NCI-H1930 (cell line): ENCODE results near the gene KMO.

ENCODE experiments used
- DNase-seq, 2 experiments: peaks; one replicate each; lab custom pipeline; 2025; lab: John Stamatoyannopoulos, UW

The KMO gene

DNA sequence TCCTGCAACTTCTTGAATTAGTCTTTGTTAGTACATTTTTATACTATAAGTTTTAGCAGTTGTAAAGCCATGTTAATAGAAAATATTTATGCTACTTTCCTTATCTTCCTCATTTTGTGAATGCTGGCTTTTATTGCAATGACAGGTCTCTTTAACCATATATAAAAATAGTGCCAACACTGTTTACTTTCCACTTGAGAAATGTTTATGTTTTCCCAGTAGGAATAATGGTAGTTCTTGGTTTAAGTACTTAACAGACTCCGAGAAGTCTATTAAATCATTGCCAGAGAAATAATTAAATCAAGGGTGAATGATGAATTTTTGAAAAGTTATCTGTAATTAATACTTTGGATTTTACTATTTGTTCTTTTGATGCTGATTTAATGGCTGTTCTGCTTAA, 98.3 kb downstream of the KMO start:
- no peak for DNase-seq

DNA sequence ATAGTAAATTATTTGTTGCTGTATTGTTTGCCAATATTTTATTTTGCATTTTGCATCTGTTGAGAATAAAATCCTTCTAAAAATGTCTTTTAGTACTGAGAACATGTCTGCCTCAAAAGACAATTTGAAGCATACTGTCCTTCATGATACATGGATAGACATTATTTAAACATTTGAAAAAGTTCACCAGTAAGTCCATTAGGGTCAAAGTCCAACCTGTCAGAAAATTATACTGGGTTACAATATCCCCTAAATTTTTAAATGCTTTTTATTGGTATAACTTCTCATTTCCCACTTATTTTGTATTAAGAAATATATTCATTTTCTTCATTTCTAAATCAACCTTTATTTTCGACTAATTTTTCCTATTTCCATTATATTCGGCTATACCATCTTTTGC, 98.7 kb downstream of the KMO start:
- DNase-seq: no peak

DNA sequence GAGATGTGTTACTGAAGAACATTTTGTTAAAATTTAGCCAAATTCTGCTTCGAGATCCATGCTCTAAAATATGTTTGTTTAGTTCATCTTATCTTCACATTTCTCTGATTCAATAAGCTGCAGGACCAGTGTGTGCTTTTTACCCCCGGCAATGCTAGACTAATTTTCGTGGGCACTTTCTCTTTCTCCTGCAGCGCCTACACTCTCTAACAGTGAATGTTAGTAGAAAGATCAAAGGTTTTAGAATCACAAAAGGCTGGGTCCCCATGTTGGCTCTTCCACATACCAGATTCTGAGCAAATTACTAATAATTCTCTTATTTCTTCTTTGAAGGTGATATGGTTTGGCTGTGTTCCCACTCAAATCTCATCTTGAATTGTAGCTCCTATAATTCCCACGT, 99.5 kb downstream of the KMO start:
- DNase-seq: no peak

DNA sequence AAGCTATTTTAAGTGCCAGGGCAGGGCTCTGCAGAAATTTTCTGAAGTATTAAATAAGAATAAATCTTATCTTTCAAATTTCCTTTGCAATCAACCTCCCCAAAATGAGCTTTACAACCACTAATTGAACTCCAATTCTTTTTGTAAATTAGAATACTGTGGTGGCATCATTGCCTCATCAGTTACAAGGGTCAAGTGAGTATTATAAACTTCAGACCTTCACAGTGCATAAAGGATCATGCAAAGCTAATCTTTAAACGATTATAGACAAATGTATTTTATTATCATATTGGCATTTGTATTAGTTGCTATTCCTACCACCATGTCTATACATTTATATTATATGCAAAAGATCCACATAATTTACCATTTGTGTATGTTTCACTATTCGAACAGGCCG, 100.8 kb downstream of the KMO start:
- no peak for DNase-seq

DNA sequence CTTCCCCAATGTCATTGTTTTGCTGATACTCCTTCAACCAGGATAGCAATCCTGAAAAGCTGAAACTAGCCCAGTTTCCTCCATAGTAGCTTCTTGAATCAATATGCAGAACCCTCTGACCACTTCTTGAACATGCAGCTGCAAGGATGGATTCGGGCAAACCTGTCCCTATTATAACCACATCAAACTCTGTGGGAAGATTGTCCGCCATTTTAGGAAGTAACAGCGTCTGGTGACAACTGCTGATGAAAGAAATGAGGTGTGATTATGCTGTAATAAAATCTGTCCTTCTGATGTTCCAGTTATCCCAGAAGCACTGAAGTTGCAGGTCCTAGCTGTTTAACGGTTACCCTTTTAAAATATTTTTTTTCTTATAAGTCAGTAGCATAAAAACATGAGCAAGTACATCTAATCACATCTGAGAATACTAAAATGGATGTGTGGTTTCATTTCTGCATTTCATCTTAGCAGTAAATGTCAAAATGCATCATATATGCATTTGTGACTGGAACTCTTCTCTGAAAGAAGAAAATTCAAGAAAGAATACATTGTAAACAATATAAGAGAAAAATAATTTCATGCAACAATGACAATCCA, 103.5 kb downstream of the KMO start:
- no peak for DNase-seq

DNA sequence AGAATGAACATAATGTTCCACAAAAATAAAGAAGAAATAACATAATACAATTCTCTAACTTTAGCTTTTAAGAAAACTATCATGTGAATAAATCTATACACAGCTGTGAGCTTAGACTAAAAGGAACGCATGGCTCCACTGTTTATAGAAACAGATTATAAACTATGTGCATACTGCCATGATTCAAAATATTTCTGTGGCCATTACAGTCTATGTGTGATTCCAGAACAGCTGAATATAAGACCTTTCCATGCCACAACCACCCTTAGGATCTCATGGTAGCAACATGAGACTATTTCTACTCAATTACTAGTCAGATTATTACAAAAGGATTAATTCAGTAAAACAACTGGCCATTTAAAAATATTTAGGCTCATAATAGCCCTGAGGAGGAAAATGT, 104.1 kb downstream of the KMO start:
- no peak for DNase-seq

DNA sequence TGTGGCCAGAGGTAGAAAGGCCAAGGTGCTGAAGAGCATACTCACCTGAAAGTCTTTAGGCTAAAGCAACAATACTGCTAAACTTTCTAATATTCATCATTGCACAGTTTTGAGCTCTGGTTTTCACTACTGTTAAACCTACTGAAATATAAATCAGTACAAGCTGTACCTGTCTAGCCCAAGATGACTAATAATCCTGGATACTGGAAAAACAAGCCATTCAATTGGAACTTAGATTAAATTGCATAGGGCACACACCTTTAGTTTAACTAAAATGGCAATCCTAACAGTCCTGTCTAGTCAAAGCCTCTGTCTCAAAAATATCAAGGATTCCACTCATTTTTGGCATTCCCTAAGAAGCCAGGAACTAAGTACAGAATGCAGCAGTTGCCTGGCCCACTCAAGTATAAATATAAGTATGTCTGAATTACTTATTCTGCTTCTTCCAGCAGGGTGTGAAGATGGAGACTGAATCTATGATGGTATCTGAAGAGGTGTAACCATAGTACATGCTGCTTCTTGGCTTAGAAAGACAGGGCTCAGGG, 104.9 kb downstream of the KMO start:
- DNase-seq: no peak

DNA sequence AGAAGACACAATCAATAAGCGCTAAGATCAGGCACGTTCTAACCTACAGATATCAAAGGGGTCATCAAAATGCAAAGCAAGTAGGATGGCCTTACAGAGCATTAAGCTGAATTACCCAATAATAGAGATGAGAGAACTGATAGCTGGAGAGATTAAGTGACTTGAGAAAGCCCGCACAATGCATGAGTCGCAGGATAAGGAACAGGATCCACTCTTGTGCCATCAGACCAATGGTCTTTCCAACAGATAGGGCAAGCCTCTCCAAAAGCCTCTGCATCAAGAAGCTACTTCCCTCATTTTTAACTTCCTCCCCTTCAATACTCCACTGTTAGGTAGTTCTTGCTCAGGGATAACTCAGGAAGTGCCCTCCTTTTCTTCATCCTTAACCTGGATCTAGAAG, 105.4 kb downstream of the KMO start:
- DNase-seq: no peak

DNA sequence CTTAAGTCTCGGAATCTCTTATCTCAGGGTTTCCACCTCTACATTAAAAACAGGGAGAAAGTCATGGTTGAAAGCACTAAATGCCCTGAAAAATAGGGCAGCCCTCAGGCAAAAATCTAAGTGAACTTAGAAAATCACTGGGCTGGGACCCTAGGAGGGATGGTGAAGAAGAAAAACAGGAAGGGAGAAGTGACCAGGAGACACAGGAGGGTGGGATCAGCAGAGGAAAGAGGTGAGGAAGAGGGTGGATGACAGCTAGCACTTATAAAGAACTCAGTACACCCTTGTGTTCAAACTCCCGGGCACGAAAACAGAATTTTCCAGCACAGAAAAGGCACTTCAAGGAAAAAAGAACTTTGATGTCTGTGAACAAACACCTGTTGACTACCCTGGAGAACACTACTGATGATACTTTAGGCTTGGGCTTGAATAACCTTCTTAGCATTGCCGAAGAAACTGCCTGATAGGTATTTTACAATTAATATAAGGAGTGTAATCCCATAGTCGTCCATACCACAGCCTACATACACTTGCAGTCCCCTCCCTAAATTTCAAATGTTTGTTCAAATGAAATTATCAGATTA, 106.0 kb downstream of the KMO start:
- DNase-seq: no peak

DNA sequence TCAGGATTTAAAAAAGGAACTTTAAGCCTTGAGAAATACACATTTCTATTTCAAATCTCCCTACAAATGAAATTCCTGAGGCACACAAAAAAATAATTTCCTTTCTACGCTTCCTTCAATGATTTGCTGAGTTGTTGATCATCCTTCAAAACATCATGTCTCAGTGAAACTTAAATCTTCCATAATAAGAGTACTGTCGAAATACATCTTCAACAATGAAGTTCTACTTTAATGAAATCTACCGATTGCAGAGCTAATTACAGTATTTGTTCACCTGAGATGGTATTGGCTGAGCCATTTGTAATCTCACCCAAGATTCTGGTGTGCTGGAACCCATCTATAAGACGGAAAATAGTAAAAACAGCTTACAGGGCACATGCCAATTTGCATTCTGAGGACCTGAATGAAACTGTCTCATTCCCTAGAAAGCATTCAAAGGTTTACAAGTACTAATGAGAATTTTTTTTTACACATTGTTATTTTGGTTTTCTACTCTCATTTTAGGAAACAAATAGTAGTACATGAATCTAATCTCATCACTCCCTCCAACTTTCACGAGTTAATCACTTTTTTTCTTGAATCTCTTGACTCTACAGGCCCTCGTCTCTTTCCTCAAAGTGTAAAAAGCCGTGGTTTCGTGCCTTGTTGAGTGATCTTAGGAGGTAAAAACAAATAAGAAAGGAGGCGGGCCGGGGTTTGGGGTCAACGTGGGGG, 106.9 kb downstream of the KMO start:
- no peak for DNase-seq

DNA sequence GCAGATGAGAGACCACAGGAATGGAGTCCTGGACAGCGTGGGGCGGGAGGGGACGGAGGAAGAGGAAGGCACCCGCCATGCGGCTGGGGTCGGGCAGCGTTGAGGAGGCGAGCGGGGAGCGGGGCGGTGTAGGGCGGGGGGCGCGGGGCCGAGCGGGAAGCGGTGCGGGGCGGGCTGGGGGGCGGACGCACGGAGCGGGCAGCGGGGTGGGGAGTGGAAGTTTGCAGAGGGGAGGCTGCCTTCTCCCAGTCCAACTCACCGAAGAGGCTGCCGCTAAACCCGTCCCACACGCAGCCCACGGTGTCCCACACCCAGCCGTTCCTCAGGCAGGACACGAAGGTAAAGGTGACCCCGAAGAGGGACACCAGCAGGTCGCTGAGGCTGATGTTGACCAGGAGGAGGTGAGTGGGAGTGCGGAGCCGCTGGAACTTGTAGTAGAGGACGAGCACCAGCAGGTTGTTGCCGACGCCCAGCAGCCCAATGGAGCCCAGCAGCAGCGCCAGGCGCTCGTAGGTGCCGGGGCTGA, 107.5 kb downstream of the KMO start:
- DNase-seq: peak; percentile 27 to 57

DNA sequence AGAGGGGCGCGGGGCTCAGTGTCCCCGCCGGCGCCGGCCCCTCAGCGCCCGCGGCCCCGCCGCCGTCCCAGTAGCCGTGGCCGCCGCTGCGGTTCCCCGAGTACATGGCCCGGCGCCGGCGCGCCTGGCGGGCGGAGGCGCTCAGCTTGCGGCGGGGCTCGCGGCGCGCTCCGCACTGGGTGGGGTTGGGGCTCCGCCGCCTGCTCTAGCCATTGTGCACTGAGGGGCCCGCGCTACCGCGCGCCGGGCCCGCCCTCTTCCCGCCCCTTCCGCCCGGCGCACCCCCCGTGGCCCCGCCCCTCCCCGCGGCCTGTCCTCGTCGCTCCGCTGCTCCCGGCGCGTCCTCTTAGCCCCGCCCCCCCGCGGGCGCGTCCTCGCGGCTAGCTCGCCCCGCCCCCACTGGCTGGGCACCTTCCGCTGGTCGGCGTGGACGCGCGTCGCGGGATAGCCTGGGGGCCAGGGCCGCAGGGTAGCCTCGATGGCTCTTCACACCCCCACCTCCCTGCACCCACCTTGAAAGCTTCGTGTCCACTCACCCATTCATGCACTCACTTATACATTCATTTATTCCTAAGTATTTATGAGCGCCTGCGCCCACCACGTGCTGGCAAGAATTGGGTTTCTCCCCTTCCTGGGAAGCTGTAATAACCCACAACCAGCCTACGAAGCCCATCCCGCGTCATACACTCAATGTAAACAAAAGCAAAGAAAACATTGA, 108.1 kb downstream of the KMO start, which contains the start of the genes CHML and OPN3:
Gene CHML (minus strand): TSS at position 221 of the 718 bp plus-strand sequence. CDS start 4,603 bp downstream, outside the sequence.
Gene OPN3 (minus strand): TSS at position 221 of the 718 bp plus-strand sequence. CDS start 115 bp downstream, at position 106.
- peak; percentile 83 to 96 for DNase-seq

DNA sequence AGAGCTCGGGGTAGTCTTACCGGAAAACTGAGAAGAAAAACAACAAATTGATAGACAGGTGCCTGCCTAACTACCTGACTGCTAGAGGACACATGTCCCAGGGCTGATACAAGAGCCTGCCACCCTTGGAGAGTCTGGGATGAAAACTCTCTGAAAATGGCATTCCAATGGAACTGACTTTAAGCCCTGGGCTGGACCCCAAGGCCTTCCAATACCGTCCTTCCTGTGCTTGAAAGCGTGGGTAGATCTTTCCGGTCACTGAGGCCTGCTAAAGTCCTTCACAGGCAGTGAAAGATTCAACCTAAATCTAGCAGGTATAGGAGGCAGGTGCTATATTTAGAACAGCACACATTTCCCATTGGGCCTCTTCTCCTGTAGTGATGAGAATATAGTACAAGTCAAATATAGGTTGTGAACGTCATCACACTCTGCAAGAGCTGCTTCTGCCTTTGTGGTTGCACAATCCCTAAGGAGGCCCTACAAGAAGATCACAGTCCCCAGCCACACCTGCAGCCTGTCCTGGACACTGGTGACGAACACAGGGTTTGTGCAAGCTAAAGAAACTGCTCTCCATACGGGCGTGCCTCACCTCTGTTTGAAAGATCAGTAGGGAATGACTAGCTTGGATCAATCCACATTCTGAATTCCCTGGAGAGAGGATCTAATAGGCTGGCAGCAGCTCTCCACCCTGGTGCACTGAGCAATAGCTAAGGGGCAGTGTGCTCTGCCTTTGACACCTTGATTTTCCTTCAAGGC, 108.9 kb downstream of the KMO start:
- DNase-seq: no peak

DNA sequence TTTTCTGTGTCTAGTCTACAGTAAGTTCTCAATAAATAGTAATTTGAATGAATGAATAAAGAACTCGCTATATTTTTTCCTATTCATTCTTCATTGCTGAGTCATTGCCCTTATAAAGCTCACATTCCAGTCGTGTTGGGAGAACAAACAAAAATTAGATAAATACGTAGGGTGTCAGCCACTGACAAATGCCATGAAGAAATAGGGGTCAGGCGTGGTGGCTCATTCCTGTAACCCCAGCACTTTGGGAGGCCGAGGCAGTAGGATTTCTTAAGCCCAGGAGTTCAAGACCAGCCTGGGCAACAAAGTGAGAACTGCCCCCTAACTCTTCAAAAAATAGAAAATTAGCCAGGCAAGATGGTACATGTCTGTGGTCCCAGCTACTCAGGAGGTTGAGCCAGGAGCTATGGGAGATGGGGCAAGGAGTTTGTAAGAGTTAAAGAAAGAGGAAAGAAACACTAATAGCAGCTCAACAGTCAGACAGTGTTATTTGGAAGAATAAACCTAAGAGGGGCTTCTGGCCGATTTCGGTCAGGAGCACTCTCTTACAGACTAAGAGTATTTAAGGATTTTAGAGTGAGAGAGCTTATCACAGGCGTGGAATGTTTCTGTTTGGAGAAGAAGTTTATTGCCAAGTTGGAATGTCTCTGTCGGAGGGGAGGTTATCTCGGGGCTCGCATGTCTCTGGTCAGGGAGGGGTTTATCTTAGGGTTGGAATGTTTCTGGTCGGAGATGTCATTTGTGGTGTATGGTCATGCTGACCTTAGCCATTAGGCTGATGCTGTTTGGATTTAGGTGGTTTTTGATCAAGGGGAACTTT, 109.8 kb downstream of the KMO start:
- no peak for DNase-seq

DNA sequence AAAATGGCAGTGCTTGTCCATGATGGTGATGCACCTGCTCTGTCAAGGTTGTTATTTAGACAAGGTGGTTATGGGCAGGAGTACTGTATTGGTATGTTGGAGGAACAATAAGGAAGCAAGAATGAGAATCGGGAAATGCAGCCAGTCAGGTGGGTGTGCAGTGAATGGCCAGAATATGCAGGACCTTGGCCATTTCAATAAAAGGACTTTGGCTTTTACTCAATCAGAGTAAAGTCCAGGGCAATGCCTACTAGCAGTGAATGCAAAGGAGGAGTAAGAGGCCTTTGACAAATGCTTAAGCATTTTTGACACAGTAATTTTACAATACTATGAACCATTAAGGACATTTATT, 110.4 kb downstream of the KMO start:
- DNase-seq: no peak

DNA sequence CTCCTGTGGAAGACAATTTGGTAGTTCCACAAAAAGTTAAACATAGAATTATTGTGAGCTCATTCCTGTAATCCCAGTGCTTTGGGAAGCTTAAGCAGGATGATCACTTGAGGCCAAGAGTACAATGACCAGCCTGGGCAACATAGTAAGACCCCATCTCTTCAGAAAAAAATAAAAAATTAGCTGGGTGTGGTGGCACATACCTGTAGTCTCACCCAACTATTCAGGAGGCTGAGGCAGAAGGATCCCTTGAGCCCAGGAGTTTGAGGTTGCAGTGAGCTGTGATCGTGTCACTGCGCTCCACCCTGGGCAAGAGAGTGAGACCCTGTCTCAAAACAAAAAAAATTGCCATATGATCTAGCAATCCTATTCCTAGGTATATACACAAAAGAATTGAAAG, 112.1 kb downstream of the KMO start:
- DNase-seq: no peak

DNA sequence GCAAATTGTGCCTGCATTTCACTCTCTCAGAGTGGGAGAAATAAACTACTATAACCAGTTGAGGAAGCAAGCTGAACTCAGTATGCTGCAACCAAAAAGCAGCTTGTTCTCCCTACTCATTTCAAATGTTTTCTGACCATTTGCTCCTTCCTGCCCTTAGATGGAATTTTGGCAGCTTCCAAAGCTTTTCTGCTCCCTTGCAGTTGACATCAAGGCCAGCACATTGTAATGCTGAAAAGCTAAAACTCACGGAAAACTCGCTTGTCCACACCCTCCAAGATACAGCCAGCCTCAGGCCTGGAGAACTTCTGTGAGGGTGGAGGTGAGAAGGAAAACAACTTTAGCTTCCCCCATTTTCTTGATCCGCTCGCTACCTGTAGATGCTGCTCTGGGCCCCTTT, 113.0 kb downstream of the KMO start:
- DNase-seq: no peak
